Measurements from ENCODE around the gene TJAP1. TPM values are rescaled to one million over a fixed set of nuclear protein-coding genes. Genes with fewer than 3 reads are reported as not detected.

The TJAP1 gene
- polyA plus RNA-seq, 1 donor from 2014 or later, result 11.4 TPM

- H3K4me2 ChIP-seq (ENCODE audit: low read length), result no peak overlapping the region
- peaks cover 17% of the 10 kb centered on the region for H3K79me2 ChIP-seq (replicated peaks; ENCODE audit: insufficient read depth, low read length)
- peak overlapping the region; percentile 76 for H3K27ac ChIP-seq (ENCODE audit: low read length)
- no peaks in the 10 kb centered on the region for H3K27me3 ChIP-seq (ENCODE audit: insufficient read depth, low read depth, low read length)
- peak overlapping the region; percentile 75 for H3K4me3 ChIP-seq (ENCODE audit: low read length)
- no peaks in the 10 kb centered on the region for H3K9me3 ChIP-seq (ENCODE audit: low read length)
- TF ChIP-seq TAF1 (IDR thresholded peaks at IDR 0.05; ENCODE audit: low read depth), result no peak
- no peak for TF ChIP-seq EZH2 (IDR thresholded peaks at IDR 0.05; ENCODE audit: borderline replicate concordance, insufficient read depth, low read length, poor library complexity, severe bottlenecking)
- no peak for TF ChIP-seq EP300 (conservative IDR thresholded peaks at IDR 0.05; ENCODE audit: poor library complexity, severe bottlenecking)
- TF ChIP-seq POLR2AphosphoS5 (IDR thresholded peaks at IDR 0.05), result no peak
- no peak for TF ChIP-seq REST (IDR thresholded peaks at IDR 0.05; ENCODE audit: borderline replicate concordance)
- no peak for TF ChIP-seq SMC3 (conservative IDR thresholded peaks at IDR 0.05; ENCODE audit: poor library complexity)
- no peak for TF ChIP-seq MXI1 (conservative IDR thresholded peaks at IDR 0.05; ENCODE audit: poor library complexity, severe bottlenecking)
- TF ChIP-seq RAD21 (conservative IDR thresholded peaks at IDR 0.05), result no peak
- TF ChIP-seq CTCF (IDR thresholded peaks at IDR 0.05; ENCODE audit: poor library complexity, severe bottlenecking), result no peak
- H4K20me1 ChIP-seq (ENCODE audit: insufficient read depth), result no peaks in the 10 kb centered on the region
- H3K9ac ChIP-seq (ENCODE audit: low read length), result peak overlapping the region; percentile 81
- H3K9me2 ChIP-seq (ENCODE audit: insufficient read depth, low read length), result no peaks in the 10 kb centered on the region
- H2AFZ ChIP-seq (ENCODE audit: low read depth, low read length), result no peak overlapping the region
- peaks cover 5% of the 10 kb centered on the region for H3K36me3 ChIP-seq (ENCODE audit: insufficient read depth, low read length)
- no peaks in the 10 kb centered on the region for H3F3A ChIP-seq (ENCODE audit: insufficient read depth, low read length, poor library complexity, severe bottlenecking)
Measured at GRCh38 chr6:43510827-43511163, 33.4 kb downstream of the TJAP1 start.

GRCh38 chr6:43511824-43512415 is 34.5 kb downstream of the TJAP1 start:
- Histone ChIP-seq H2AFZ (ENCODE audit: low read depth, low read length) (no peak overlapping the region), H3F3A (ENCODE audit: insufficient read depth, low read length, poor library complexity, severe bottlenecking) (no peaks in the 10 kb centered on the region), H4K20me1 (ENCODE audit: insufficient read depth) (no peaks in the 10 kb centered on the region), H3K9me3 (ENCODE audit: low read length) (no peaks in the 10 kb centered on the region), H3K79me2 (replicated peaks; ENCODE audit: insufficient read depth, low read length) (peaks cover 28% of the 10 kb centered on the region), H3K27ac (ENCODE audit: low read length) (no peak overlapping the region), H3K4me2 (ENCODE audit: low read length) (no peak overlapping the region), H3K9ac (ENCODE audit: low read length) (no peak overlapping the region), H3K4me3 (ENCODE audit: low read length) (no peak overlapping the region), H3K9me2 (ENCODE audit: insufficient read depth, low read length) (no peaks in the 10 kb centered on the region), H3K27me3 (ENCODE audit: insufficient read depth, low read depth, low read length) (no peaks in the 10 kb centered on the region), H3K36me3 (ENCODE audit: insufficient read depth, low read length) (peaks cover 5% of the 10 kb centered on the region)
- TF ChIP-seq MXI1 (conservative IDR thresholded peaks at IDR 0.05; ENCODE audit: poor library complexity, severe bottlenecking) (no peak), POLR2AphosphoS5 (IDR thresholded peaks at IDR 0.05) (no peak), RAD21 (conservative IDR thresholded peaks at IDR 0.05) (no peak), TAF1 (IDR thresholded peaks at IDR 0.05; ENCODE audit: low read depth) (no peak), EZH2 (IDR thresholded peaks at IDR 0.05; ENCODE audit: borderline replicate concordance, insufficient read depth, low read length, poor library complexity, severe bottlenecking) (no peak), SMC3 (conservative IDR thresholded peaks at IDR 0.05; ENCODE audit: poor library complexity) (no peak), EP300 (conservative IDR thresholded peaks at IDR 0.05; ENCODE audit: poor library complexity, severe bottlenecking) (no peak), CTCF (IDR thresholded peaks at IDR 0.05; ENCODE audit: poor library complexity, severe bottlenecking) (no peak), REST (IDR thresholded peaks at IDR 0.05; ENCODE audit: borderline replicate concordance) (no peak)
